Left ventricle myocardium superior (tissue), 1 donor: ENCODE data around the gene GRAMD1B. TPM values are rescaled to one million over a fixed set of nuclear protein-coding genes. Genes with fewer than 3 reads are reported as not detected.

Experiments used
- ATAC-seq: fragments of 200-7000 bp; cut with Tn5 transposase; one replicate; pipeline ENCODE4 v1.9.1; 2020; ENCODE audit warnings: mild to moderate bottlenecking, moderate library complexity
- DNase-seq: peaks from one replicate; pipeline ENCODE4 v3.0.0-alpha.2; 2020
- intact Hi-C: fragments of 100-400 bp; cut with micrococcal nuclease; formaldehyde crosslinking; loops from one replicate; pipeline ENCODE4 v1.11.0; 2022
- total RNA-seq: library from RNA; stranded (reverse); fragmentation: NEBNext Ultra II Directional; extraction: Animal tissue kit (Norgen Biotek cat#: 25700); gene quantifications from one replicate; pipeline ENCODE4 v1.2.1, GENCODE V29; 2021
- donor health status: DM: no; HTN: yes; CAD: no; lungs with severe emphysema.

The GRAMD1B gene
- total RNA-seq, 1 donor from 2014 or later, result 12.2 TPM

GRCh38 chr11:123521001-123521400 lies 90.9 kb downstream of the GRAMD1B start:
- ATAC-seq, result peak; percentile 8

DNA sequence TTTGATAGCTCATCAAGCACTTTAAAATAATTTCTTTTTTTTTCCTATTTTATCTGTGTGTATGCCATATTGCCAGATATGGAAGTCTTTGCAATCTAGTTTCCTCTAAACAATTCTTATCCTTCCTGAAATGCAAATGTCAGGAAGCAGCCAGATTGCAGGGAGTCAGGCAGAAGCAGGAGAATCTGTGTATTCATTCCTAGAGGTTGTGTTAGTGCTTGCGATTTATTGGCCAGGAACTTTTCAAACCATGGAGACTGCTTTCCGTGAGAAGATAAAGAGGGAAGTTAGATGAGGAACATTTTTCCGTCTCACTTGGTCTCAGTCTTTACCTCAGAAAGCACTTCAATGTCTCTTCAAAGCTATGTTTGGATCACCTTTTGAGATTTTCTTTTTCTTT lies 91.9 kb downstream of the GRAMD1B start:
- intact Hi-C loops, result no loop called here
- ATAC-seq, result no peak
- no peak for DNase-seq

More at GRCh38 chr11:123521001-123521400, 90.9 kb downstream of the GRAMD1B start:
- intact Hi-C loops, result no loop called here
- no peak for DNase-seq

DNA sequence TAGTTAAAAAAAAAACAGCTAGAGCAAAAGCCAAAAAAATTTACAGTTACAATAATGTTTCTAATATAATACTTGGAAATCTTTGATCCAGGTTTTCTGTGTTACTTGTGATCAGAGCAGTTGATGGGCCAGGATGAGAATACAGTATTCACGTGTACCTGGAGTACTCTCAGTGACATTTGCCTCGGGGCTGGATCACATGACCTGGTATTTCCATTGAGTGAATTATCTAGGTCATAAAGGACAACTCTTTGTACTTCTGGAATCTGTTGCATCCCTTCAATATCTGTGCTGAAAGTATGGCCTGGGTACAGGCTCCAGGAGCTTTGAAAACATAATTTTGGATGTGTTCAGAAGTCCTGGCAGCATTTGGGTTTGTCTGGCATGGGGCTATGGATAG lies 93.5 kb downstream of the GRAMD1B start:
- intact Hi-C loops, result no loop called here
- peak; percentile 15 for ATAC-seq
- DNase-seq, result no peak

DNA sequence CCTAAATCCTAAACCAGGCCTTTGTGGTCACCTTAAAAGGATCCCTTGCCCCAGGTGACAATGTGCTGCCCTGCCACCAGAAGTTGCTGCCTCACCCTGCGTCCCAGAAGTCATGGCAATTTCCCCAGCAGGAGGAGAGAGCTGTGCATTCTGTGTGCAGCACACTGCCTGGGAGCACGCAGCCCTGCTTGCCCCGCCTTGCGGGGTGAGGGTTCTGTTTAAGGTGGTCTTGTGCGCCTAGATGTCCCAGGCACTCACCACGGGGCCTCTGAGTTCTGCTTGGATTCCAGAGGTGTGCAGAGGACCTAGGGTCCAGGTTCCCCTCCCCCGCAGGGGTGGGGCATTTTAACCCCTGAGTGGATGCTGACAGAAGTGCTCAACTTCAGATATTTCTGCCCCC lies 95.0 kb downstream of the GRAMD1B start:
- ATAC-seq (peak; percentile 68), DNase-seq (peak; percentile 38)
- intact Hi-C loops, result no loop called here

DNA sequence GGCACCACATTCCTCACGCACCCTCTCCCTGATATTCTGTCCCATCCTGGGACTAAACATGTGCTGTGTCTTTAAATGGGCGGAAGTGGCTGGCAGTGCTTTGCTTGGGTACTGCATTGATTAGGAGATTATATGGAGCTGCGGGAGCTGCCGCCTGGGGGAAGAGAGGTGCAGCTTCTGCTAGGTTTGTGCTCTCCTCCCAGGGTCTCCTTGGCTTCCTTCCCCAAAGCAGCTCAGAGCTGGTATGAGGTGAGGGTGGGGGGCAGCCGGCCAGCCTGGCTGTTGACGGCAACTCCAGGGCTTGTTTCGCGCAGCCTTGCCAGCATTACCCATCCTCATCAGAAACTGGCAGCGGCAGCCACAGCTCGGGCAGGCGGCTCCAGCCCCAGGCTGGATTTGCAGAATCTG lies 95.4 kb downstream of the GRAMD1B start:
- ATAC-seq, result peak; percentile 60
- intact Hi-C loops, result no loop called here
- DNase-seq, result peak; percentile 38

DNA sequence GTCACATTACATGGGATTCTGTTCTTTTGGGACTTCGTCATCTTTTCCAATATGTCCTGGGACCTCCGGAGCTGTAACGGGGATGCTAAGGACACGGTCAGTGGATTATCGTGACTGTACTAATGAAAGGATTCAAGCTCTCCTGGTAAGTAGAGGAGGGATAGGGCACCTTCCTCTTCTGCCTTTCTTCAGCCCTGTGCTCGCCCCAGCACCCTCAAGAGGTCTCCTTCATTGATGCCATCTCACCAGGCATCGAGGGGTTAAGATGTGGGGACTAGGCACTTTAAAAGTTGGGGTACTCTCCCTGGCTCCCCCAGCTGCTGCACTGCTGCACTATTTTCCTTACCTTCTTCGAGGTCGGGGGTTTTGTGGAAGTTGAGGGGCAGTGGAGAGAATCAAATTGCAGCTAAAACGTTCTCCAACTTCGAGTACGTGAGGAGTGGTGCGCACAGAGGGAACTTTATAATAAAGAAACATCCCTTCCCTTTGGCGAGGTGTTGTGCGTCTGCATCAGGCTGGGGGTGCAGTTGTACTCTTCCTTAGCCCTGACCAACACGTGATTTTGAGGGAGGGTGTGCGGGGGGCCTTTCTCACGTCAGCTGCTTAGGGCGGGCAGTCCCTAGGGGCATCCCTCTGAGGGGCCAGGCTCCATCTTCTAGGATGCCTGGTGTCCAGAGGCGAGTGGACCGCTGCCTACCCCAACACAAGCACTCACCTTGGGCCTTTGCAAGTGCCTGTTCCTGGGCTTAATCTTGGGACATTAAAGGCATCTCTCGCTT lies 96.1 kb downstream of the GRAMD1B start:
- intact Hi-C loops, result no loop called here
- DNase-seq (no peak), ATAC-seq (no peak)

DNA sequence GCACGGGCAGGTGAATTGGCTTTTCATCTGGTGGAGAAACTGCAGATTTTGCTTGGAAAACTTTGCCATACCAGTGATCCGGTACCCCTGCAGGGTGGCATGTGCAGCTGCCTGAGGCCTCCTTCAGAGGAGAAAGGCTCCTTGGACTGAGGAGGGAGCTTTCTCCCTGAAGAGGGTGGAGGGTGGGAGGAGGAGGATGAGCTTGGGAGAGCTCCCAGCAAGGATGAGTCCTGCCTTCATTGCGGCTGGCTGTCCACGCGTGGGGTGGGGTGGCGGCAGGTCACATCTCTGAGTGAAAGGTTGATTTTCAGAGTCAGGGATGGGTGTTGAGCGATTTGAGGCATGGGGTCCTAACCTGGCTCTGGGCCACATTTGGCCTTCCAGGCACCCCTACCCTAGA lies 96.8 kb downstream of the GRAMD1B start:
- no peak for ATAC-seq
- intact Hi-C loops, result no loop called here
- DNase-seq, result no peak

GRCh38 chr11:123527526-123527925 lies 97.5 kb downstream of the GRAMD1B start:
- DNase-seq (no peak), ATAC-seq (no peak)
- intact Hi-C loops, result no loop called here

DNA sequence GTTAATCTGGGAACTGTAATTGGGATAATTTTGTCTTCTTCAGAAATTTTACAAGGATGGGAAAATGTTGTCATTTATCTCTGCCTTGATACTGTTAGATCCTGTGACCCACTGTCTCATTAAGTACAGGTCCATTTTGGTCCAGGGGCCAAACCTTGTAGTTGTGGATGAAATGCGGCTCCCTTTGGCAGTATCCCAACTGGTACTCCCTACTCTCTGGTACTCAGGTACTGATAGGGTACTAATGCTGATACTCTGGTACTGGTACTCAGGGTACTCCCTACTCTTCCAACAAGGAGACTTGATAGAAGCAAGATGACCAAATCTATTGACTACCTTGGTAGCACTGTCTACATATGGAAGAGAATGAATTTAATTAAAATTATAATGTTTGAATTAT lies 97.9 kb downstream of the GRAMD1B start:
- no peak for DNase-seq
- ATAC-seq, result no peak
- intact Hi-C loops, result no loop called here

DNA sequence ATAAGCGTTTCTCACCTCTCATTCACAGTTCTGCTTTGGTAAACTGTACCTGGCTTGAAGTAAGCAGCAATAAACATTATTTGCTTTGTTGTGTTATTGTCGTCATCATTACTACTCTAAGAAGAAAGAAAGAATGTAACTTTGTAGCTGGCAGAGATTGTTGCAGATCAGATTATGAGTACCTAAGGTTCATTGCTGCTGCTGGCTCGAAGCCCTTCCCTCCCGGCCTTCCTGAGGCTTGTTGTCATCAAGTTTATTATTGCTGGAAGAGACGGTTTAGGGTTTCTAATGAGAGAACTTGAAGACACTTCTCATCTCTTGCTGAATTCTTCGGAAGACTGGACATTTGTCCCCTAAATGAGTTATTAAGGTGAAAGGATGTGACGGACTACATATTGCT lies 101.3 kb downstream of the GRAMD1B start:
- intact Hi-C loops, result no loop called here
- DNase-seq (no peak), ATAC-seq (no peak)

- ATAC-seq (peak; percentile 72), DNase-seq (no peak)
- intact Hi-C loops, result no loop called here
These were observed 102.1 kb downstream of the GRAMD1B start for GRCh38 chr11:123532131-123532530.

GRCh38 chr11:123535401-123535800 lies 105.3 kb downstream of the GRAMD1B start:
- ATAC-seq (no peak), DNase-seq (no peak)
- intact Hi-C loops, result no loop called here

DNA sequence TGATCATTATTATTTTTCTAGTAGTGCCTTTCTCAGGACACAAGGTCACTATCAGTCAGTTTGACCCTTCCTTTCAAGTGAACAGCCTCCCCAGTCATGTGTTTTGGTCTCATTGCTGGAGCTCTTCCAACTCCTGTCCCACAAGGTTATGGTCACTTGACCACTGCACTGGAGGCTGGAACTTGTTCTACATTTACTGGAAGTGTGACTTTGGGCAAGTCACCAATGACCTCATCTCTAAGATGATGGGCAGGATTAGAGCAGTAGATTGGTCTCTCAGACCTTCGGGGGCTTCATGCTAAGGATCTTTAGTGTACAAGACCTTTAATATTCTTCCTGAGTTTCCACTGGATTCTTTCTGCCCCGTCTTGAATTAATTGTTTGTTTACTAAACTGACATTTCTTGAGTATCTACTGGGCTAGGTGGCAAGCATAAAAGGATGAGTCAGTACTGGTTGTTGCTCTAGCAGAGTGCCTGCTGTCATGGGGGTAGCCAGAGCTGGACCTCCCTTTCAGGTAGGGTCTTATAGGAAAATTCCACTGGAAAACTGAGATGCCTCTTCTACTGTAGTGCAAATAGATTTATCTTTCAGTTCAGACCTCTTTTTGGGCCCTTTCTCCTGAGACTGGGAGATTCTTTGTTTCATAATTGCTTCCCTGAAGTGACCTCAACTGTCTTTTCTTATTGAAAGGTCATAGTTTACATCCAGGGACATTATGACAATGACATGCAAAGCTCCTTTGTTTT lies 106.8 kb downstream of the GRAMD1B start:
- peak; percentile 86 for ATAC-seq
- DNase-seq, result no peak
- intact Hi-C loops, result no loop called here

DNA sequence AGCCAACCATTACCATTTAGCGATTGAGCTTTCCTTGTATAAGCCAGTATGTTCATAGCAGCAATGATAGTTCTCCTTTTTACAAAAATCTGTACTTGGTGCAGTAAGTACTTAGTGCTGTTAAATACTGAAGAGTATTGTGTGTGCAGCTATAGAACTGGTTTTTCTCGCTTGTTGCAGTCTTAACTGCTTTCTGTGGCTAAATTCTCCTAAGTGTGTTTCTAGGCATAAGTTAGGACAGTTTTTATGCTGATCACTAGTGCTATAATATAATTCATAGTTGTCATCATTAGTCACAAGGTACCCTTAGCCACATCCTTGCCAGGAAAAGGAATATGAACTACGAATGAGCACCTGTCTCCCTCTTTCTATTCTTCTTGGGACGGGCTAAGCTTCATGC lies 107.7 kb downstream of the GRAMD1B start:
- intact Hi-C loops, result no loop called here
- ATAC-seq (no peak), DNase-seq (no peak)

DNA sequence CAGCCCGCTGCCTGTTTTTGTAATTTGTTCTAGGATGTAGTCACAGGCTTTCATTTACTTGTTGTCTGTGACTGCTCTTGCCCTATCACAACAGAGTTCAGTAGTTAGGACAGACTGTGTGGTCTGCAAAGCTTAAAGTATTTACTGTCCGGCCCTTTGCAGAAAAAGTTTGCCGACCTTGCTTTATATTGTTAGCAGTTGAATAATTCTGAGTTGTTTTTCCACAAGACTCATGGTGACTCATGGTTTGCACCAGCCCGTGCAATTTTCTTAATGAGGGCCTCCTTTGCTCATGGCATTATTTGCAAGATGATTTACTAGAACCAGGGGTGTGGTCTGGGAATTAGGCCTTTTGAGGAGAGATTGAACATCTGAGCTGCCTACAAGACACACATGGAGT lies 113.7 kb downstream of the GRAMD1B start:
- intact Hi-C loops, result no loop called here
- ATAC-seq (no peak), DNase-seq (no peak)

DNA sequence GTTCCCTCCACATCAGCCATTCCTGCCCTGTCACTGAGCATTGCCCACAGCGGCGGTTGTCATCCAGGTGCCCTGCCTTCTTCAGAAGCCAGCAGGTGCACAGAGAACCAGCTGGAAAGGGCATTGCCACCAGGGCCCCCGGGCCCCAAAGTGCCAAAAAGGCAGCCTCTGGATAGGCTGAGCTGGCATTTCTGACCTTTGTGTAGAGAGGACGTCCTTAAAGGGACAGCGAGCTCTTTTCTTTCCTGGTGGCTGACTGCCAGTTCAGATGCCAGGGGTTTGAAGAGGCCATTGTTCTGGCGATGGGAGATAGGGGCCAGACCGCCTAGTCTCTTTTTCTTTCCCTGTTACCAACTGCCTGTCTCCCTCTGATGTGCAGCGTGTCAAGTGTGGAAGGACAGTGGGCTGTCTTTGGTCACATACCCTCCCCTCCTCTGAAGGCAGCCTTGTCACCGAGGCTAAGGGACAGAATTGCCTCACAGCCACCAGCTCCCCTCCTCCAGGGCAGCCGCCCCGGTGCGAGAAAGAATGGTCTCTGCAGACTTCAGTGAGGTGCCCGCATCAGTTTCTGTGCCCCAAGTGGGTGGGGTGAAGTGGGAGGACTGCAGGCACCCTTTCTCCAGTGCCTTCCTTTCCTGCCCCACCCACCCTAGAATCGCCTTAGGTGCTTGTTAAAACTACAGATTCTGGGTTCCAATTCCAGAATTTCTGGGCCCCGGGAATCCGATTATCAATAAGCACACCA lies 114.7 kb downstream of the GRAMD1B start:
- ATAC-seq, result peak; percentile 88
- DNase-seq, result peak; percentile 37
- intact Hi-C loops, result no loop called here

- intact Hi-C loops, result no loop called here
- ATAC-seq (peak; percentile 32), DNase-seq (no peak)
These were observed 115.7 kb downstream of the GRAMD1B start for GRCh38 chr11:123545726-123546270.

DNA sequence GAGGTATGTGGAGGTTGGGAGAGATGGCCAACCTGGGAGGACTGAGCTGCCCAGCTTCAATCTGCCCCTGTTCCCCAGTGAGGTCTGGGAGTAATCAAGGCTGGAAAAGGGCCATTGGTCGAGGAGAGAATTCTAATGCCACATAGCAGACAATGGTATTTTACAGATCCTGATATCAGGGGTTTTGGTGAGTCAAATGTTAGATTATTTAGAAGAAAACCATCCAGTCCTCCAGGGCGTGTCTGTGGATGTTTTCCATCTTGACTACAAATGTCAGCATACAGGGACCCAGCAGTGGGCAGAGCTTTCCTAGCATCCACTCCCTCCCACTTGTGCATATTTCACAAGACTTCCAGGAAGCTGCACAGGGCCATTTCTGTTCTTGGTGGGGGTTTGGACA lies 116.4 kb downstream of the GRAMD1B start:
- DNase-seq, result no peak
- intact Hi-C loops, result no loop called here
- ATAC-seq, result no peak

GRCh38 chr11:123547180-123547579 lies 117.1 kb downstream of the GRAMD1B start:
- ATAC-seq, result no peak
- intact Hi-C loops, result no loop called here
- no peak for DNase-seq

- ATAC-seq (no peak), DNase-seq (no peak)
- intact Hi-C loops, result no loop called here
These were observed 118.7 kb downstream of the GRAMD1B start for GRCh38 chr11:123548774-123549173.
